GM18502 (cell line): ENCODE measurements around the gene CDKL4.
"Not testable (repeated sequence)": the region's sequence is repeated elsewhere in the genome, so short reads cannot be mapped to it uniquely, and the experiment has no call there.

Experiments used
- ATAC-seq: cut with Tn5 transposase; IDR thresholded peaks from one replicate; pipeline ENCODE4 v1.9.1; 2021; ENCODE audit warnings: mild to moderate bottlenecking; ENCODE audit not compliant: unreplicated experiment, poor library complexity

Gene CDKL4

GRCh38 chr2:39146630-39147029 is 97.1 kb downstream of the CDKL4 start:
- ATAC-seq = no peak

GRCh38 chr2:39145906-39146421 is 97.8 kb downstream of the CDKL4 start:
- ATAC-seq = no peak

- no peak for ATAC-seq
Measured at GRCh38 chr2:39144416-39144815, 99.4 kb downstream of the CDKL4 start.

GRCh38 chr2:39142904-39143605 is 100.7 kb downstream of the CDKL4 start:
- no peak for ATAC-seq

GRCh38 chr2:39141334-39142271 is 102.2 kb downstream of the CDKL4 start:
- peak; percentile 71 for ATAC-seq

- not testable (repeated sequence) for ATAC-seq
Measured at GRCh38 chr2:39140948-39141333, 102.8 kb downstream of the CDKL4 start.

GRCh38 chr2:39140322-39140847 is 103.4 kb downstream of the CDKL4 start:
- no peak for ATAC-seq

- no peak for ATAC-seq
Measured at GRCh38 chr2:39139511-39140237, 104.1 kb downstream of the CDKL4 start.

GRCh38 chr2:39138837-39139211 is 104.9 kb downstream of the CDKL4 start:
- ATAC-seq = no peak

- not testable (repeated sequence) for ATAC-seq
Measured at GRCh38 chr2:39138187-39138836, 105.5 kb downstream of the CDKL4 start.

GRCh38 chr2:39136799-39137198 is 107.0 kb downstream of the CDKL4 start:
- ATAC-seq = no peak

GRCh38 chr2:39135690-39136259 is 108.0 kb downstream of the CDKL4 start:
- no peak for ATAC-seq

- no peak for ATAC-seq
Measured at GRCh38 chr2:39133215-39133851, 110.4 kb downstream of the CDKL4 start.

- peak; percentile 59 for ATAC-seq
Measured at GRCh38 chr2:39128919-39129391, 114.8 kb downstream of the CDKL4 start.

- ATAC-seq = peak; percentile 62
Measured at GRCh38 chr2:39127973-39128372, 115.8 kb downstream of the CDKL4 start.
